ENCODE data around the gene PPP1R13B.
A peak's percentile ranks its signal among the peaks of the same experiment; 100 is the strongest.

Gene PPP1R13B

DNA sequence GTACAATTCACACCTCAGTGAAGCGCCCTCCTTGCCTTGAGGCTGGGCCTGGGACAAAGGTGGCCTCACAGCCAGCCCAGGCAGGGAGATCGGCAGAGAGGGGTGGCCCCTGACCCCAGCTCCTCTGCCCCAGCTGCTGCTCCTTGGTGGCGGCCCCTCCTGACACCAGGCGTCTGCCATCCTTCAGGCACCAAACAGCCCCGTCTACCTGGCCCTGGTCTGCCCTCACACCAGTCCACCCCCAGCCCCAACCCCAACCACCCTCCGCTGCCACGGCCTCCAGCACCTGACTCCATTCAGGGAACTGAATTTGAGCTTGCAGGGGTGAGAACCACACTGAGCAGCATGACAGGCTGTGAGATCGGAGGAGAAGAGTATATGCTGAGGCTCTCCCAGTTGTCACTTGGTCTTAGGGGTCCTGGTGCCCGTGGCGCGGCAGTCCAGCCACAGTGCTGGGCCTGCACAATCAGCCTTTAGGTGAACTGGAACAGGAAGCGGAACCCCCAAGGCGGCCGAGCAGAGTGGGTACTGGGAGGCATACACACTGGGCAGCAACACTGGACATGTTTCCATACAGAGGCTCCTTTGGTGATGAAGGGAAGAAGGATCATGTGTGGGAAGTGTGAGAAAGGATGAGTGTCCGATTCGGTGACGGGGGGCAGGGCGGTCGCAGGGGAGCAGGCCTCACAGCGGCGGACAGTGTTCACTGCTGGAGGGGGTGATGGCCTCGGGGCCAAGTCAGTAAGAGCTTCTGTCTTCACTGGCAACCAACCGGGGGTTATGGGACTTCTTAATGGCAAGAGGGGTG is 113.1 kb downstream of the PPP1R13B start:
- no peak overlapping the region for H3K4me3 ChIP-seq (ENCODE audit: low read depth, low read length)
- no peak for TF ChIP-seq CTCF (IDR thresholded peaks at IDR 0.05; ENCODE audit: control insufficient read depth, extremely low read depth, insufficient read depth)
- DNase-seq (ENCODE audit: low read depth), result no peak

DNA sequence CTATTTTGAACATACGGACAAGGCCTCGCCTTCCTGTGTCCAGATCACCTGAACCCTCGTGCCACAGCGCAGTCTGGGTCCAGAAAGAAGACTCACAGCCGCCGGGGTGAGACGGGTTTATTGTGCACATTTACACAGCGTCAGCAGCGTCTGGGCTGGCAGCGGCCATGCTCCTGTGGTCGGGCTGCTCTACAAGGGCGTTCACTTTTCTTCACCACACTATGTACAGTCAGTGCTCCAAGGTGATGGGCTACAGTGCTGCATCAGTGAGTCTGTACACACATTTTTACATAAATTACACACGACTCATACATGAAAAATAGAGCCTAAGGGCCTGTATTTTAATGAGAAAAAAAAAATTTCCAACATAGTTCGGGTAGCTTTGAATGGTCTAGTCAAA is 113.7 kb downstream of the PPP1R13B start:
- no peak for DNase-seq (ENCODE audit: low read depth)
- no peak for TF ChIP-seq CTCF (IDR thresholded peaks at IDR 0.05; ENCODE audit: control insufficient read depth, extremely low read depth, insufficient read depth)
- no peak overlapping the region for H3K4me3 ChIP-seq (ENCODE audit: low read depth, low read length)

DNA sequence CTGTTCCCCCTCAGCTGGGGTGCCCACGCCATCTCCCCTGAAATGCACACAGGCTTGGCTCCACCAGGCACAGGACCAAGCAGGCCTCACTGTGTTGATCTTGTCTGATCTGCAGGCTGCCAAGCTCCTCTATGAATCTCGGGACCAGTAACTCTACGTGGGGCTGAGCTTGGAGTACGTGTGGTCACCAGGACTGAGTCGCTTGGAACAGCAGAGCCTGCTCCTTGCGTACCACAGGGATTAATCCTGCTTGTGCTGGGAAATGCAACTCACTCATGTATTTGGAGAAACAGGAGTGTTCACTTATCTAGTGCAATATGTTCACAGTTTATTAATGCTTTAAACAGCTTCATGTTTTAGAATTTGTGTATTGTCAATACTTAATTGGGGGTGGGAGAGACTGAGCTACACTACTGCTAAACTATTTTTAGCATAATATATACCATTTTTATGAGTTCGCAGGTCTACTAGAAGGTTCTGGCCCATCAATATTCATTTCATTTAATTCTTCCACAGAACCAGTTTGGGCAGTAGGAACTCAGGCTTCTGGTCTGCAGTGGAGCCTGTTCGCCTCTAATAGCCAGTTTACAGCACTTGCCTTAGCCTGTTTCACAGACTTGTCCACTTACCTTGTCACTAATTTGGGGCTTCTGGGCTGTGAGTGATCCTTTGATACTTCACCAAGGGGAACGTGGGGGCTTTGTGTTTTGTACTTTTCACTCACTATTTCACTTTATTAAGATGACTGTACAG is 114.3 kb downstream of the PPP1R13B start:
- peak; percentile 66 for DNase-seq (ENCODE audit: low read depth)
- no peak for TF ChIP-seq CTCF (IDR thresholded peaks at IDR 0.05; ENCODE audit: control insufficient read depth, extremely low read depth, insufficient read depth)
- H3K4me3 ChIP-seq (ENCODE audit: low read depth, low read length), result no peak overlapping the region

GRCh38 chr14:103731916-103732867 is 115.2 kb downstream of the PPP1R13B start:
- no peak overlapping the region for H3K4me3 ChIP-seq (ENCODE audit: low read depth, low read length)
- DNase-seq (ENCODE audit: low read depth), result no peak
- no peak for TF ChIP-seq CTCF (IDR thresholded peaks at IDR 0.05; ENCODE audit: control insufficient read depth, extremely low read depth, insufficient read depth)

- no peak for TF ChIP-seq CTCF (IDR thresholded peaks at IDR 0.05; ENCODE audit: control insufficient read depth, extremely low read depth, insufficient read depth)
- H3K4me3 ChIP-seq (ENCODE audit: low read depth, low read length), result no peak overlapping the region
- no peak for DNase-seq (ENCODE audit: low read depth)
These were observed 115.9 kb downstream of the PPP1R13B start for GRCh38 chr14:103731481-103731880.

- 0 out of 2 replicates have a peak, but pooled peaks have one; percentile 5 for TF ChIP-seq CTCF (IDR thresholded peaks at IDR 0.05; ENCODE audit: control insufficient read depth, extremely low read depth, insufficient read depth)
- no peak for DNase-seq (ENCODE audit: low read depth)
- no peak overlapping the region; the same call in 1 of the 2 replicates for H3K4me3 ChIP-seq (ENCODE audit: low read depth, low read length)
These were observed 116.8 kb downstream of the PPP1R13B start for GRCh38 chr14:103730490-103731035.

All from LNCaP clone FGC (cell line).